C4-2B (cell line): ENCODE data around the gene PEX19.

Experiments
- ZFX ChIP-seq: fragments of 450-650 bp; IDR thresholded peaks from 2 replicates; pipeline ENCODE4 v1.6.1; 2017
- TF ChIP-seq, protein P1 (sequence below): fragments of 450-650 bp; conservative IDR thresholded peaks from 2 replicates; pipeline ENCODE4 v1.5.1; 2017; ENCODE audit warnings: mild to moderate bottlenecking

GRCh38 chr1:160277987-160278386, 6.9 kb downstream of the PEX19 start:
- TF ChIP-seq, protein P1, sequence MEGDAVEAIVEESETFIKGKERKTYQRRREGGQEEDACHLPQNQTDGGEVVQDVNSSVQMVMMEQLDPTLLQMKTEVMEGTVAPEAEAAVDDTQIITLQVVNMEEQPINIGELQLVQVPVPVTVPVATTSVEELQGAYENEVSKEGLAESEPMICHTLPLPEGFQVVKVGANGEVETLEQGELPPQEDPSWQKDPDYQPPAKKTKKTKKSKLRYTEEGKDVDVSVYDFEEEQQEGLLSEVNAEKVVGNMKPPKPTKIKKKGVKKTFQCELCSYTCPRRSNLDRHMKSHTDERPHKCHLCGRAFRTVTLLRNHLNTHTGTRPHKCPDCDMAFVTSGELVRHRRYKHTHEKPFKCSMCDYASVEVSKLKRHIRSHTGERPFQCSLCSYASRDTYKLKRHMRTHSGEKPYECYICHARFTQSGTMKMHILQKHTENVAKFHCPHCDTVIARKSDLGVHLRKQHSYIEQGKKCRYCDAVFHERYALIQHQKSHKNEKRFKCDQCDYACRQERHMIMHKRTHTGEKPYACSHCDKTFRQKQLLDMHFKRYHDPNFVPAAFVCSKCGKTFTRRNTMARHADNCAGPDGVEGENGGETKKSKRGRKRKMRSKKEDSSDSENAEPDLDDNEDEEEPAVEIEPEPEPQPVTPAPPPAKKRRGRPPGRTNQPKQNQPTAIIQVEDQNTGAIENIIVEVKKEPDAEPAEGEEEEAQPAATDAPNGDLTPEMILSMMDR: no peak
- no peak for TF ChIP-seq ZFX
